ENCODE data around the gene WNT2.

WNT2 gene

GRCh38 chr7:117241088-117241487 is 81.8 kb downstream of the WNT2 start:
- H2AFZ ChIP-seq (ENCODE audit: low read length), result no peak overlapping the region
- H3K79me2 ChIP-seq (ENCODE audit: insufficient read depth, low read length), result no peaks in the 10 kb centered on the region
- no peak overlapping the region for H3K9ac ChIP-seq (ENCODE audit: low read depth, low read length, poor library complexity, severe bottlenecking)
- no peaks in the 10 kb centered on the region for H3K4me1 ChIP-seq (ENCODE audit: insufficient read depth, low read length, poor library complexity, severe bottlenecking)
- no peak for TF ChIP-seq EZH2phosphoT487 (IDR thresholded peaks at IDR 0.05; ENCODE audit: borderline replicate concordance)
- H3K9me3 ChIP-seq (ENCODE audit: insufficient read depth, low read depth, low read length), result peaks cover 6% of the 10 kb centered on the region; the same call in 1 of the 2 replicates
- H3K27me3 ChIP-seq (ENCODE audit: insufficient read depth, low read length, poor library complexity, severe bottlenecking), result no peaks in the 10 kb centered on the region
- H4K20me1 ChIP-seq (ENCODE audit: insufficient read depth, low read length, poor library complexity, severe bottlenecking), result no peaks in the 10 kb centered on the region
- no peaks in the 10 kb centered on the region for H3F3A ChIP-seq (ENCODE audit: low read depth)
- no peaks in the 10 kb centered on the region for H3K9me2 ChIP-seq (replicated peaks; ENCODE audit: low read depth, low read length)
- no peak overlapping the region for H3K4me3 ChIP-seq (ENCODE audit: low read length, poor library complexity, severe bottlenecking)
- no peak overlapping the region for H3K4me2 ChIP-seq (ENCODE audit: low read depth, low read length, poor library complexity, severe bottlenecking)
- H3K36me3 ChIP-seq (ENCODE audit: insufficient read depth, low read length), result no peaks in the 10 kb centered on the region

DNA sequence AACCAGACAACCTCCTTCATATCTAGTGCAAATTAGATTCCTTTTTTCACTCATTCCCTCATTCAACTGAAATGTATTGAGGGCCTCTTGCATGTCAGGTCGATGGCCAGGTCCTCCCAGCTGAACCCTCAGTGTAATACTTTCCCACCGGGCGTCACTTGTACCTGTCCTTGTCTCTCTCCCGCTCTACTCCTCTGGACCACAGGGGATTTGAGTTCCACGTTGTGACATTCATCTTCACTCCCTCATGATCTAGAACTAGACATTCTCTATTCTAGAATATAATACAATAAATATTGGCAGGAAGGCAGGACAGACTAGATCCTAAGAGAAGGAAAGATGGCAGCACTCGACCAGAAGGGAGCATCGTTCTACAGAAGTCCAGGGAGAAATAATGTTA is 83.9 kb downstream of the WNT2 start:
- H3F3A ChIP-seq (ENCODE audit: low read depth), result no peaks in the 10 kb centered on the region

DNA sequence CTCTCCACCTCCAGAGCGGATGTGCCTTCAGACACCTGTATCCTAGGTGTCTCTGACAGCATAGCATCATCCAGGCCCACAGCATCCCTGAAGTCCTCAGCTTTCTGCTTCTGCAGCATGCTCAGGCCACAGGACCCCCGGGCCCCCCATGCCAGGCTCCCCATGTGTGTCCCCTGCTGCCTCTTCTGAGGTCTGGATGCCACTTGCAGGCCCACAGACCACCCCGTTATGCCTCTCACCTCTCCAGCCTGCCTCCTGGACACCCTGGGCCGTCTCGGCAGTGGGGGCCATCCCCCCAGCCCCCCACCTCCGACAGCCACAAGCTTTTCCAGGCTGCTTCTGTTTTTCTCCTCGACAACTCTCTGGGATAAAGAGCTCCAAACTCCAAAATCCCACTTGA is 84.4 kb downstream of the WNT2 start:
- Histone ChIP-seq H4K20me1 (ENCODE audit: insufficient read depth, low read length, poor library complexity, severe bottlenecking) (no peaks in the 10 kb centered on the region), H3K27me3 (ENCODE audit: insufficient read depth, low read length, poor library complexity, severe bottlenecking) (no peaks in the 10 kb centered on the region), H3K9me2 (replicated peaks; ENCODE audit: low read depth, low read length) (no peaks in the 10 kb centered on the region), H3F3A (ENCODE audit: low read depth) (no peaks in the 10 kb centered on the region), H3K79me2 (ENCODE audit: insufficient read depth, low read length) (no peaks in the 10 kb centered on the region), H3K4me1 (ENCODE audit: insufficient read depth, low read length, poor library complexity, severe bottlenecking) (no peaks in the 10 kb centered on the region), H3K9me3 (ENCODE audit: insufficient read depth, low read depth, low read length) (peaks cover 3% of the 10 kb centered on the region; the same call in 1 of the 2 replicates), H3K36me3 (ENCODE audit: insufficient read depth, low read length) (no peaks in the 10 kb centered on the region), H3K4me2 (ENCODE audit: low read depth, low read length, poor library complexity, severe bottlenecking) (no peak overlapping the region), H3K9ac (ENCODE audit: low read depth, low read length, poor library complexity, severe bottlenecking) (no peak overlapping the region), H2AFZ (ENCODE audit: low read length) (no peak overlapping the region), H3K4me3 (ENCODE audit: low read length, poor library complexity, severe bottlenecking) (no peak overlapping the region)
- TF ChIP-seq, protein P1, sequence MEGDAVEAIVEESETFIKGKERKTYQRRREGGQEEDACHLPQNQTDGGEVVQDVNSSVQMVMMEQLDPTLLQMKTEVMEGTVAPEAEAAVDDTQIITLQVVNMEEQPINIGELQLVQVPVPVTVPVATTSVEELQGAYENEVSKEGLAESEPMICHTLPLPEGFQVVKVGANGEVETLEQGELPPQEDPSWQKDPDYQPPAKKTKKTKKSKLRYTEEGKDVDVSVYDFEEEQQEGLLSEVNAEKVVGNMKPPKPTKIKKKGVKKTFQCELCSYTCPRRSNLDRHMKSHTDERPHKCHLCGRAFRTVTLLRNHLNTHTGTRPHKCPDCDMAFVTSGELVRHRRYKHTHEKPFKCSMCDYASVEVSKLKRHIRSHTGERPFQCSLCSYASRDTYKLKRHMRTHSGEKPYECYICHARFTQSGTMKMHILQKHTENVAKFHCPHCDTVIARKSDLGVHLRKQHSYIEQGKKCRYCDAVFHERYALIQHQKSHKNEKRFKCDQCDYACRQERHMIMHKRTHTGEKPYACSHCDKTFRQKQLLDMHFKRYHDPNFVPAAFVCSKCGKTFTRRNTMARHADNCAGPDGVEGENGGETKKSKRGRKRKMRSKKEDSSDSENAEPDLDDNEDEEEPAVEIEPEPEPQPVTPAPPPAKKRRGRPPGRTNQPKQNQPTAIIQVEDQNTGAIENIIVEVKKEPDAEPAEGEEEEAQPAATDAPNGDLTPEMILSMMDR (conservative IDR thresholded peaks at IDR 0.05; ENCODE audit: low read length), result no peak
- TF ChIP-seq EZH2phosphoT487 (IDR thresholded peaks at IDR 0.05; ENCODE audit: borderline replicate concordance), result no peak

More for the DNA sequence above, 83.9 kb downstream of the WNT2 start:
- Histone ChIP-seq H3K79me2 (ENCODE audit: insufficient read depth, low read length) (no peaks in the 10 kb centered on the region), H3K4me1 (ENCODE audit: insufficient read depth, low read length, poor library complexity, severe bottlenecking) (no peaks in the 10 kb centered on the region), H3K9ac (ENCODE audit: low read depth, low read length, poor library complexity, severe bottlenecking) (no peak overlapping the region), H3K27me3 (ENCODE audit: insufficient read depth, low read length, poor library complexity, severe bottlenecking) (no peaks in the 10 kb centered on the region), H3K9me3 (ENCODE audit: insufficient read depth, low read depth, low read length) (peaks cover 3% of the 10 kb centered on the region; the same call in 1 of the 2 replicates), H3K36me3 (ENCODE audit: insufficient read depth, low read length) (no peaks in the 10 kb centered on the region), H3K4me3 (ENCODE audit: low read length, poor library complexity, severe bottlenecking) (no peak overlapping the region), H3K9me2 (replicated peaks; ENCODE audit: low read depth, low read length) (no peaks in the 10 kb centered on the region), H4K20me1 (ENCODE audit: insufficient read depth, low read length, poor library complexity, severe bottlenecking) (no peaks in the 10 kb centered on the region), H2AFZ (ENCODE audit: low read length) (no peak overlapping the region), H3K4me2 (ENCODE audit: low read depth, low read length, poor library complexity, severe bottlenecking) (no peak overlapping the region)
- TF ChIP-seq, protein P1 (conservative IDR thresholded peaks at IDR 0.05; ENCODE audit: low read length), result no peak
- no peak for TF ChIP-seq EZH2phosphoT487 (IDR thresholded peaks at IDR 0.05; ENCODE audit: borderline replicate concordance)

DNA sequence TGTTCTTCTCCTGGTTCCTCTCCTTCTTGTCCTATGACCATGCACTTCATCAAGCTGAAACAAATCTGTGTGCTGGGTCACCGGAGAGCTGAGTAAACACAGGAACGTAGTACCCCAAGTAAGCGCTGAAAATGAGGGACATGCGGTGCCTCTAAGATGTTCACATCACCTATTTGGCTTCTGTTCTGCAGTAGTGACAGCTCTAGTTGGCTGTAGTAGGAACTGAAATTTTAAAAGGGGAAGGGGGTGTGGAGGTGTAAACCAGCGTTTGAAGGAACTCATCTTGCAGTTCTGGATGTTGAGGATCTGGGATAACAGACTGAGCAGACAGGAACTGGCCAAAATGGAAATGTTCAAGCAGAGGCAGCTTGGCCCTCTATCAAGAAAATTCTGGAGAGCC is 85.2 kb downstream of the WNT2 start:
- H3K4me3 ChIP-seq (ENCODE audit: low read length, poor library complexity, severe bottlenecking), result no peak overlapping the region
- H3K79me2 ChIP-seq (ENCODE audit: insufficient read depth, low read length), result no peaks in the 10 kb centered on the region
- no peaks in the 10 kb centered on the region for H3K27me3 ChIP-seq (ENCODE audit: insufficient read depth, low read length, poor library complexity, severe bottlenecking)
- peaks cover 3% of the 10 kb centered on the region; the same call in 1 of the 2 replicates for H3K9me3 ChIP-seq (ENCODE audit: insufficient read depth, low read depth, low read length)
- no peaks in the 10 kb centered on the region for H3F3A ChIP-seq (ENCODE audit: low read depth)
- no peak for TF ChIP-seq EZH2phosphoT487 (IDR thresholded peaks at IDR 0.05; ENCODE audit: borderline replicate concordance)
- TF ChIP-seq, protein P1 (conservative IDR thresholded peaks at IDR 0.05; ENCODE audit: low read length), result no peak
- H3K4me1 ChIP-seq (ENCODE audit: insufficient read depth, low read length, poor library complexity, severe bottlenecking), result no peaks in the 10 kb centered on the region
- no peak overlapping the region for H3K9ac ChIP-seq (ENCODE audit: low read depth, low read length, poor library complexity, severe bottlenecking)
- no peak overlapping the region for H3K4me2 ChIP-seq (ENCODE audit: low read depth, low read length, poor library complexity, severe bottlenecking)
- H3K36me3 ChIP-seq (ENCODE audit: insufficient read depth, low read length), result no peaks in the 10 kb centered on the region
- no peaks in the 10 kb centered on the region for H4K20me1 ChIP-seq (ENCODE audit: insufficient read depth, low read length, poor library complexity, severe bottlenecking)
- no peaks in the 10 kb centered on the region for H3K9me2 ChIP-seq (replicated peaks; ENCODE audit: low read depth, low read length)
- H2AFZ ChIP-seq (ENCODE audit: low read length), result no peak overlapping the region

All from Loucy (cell line).